Right cardiac atrium (tissue), 5 donors: ENCODE results near the gene PSMB7. TPM values are rescaled to one million over a fixed set of nuclear protein-coding genes. Genes with fewer than 3 reads are reported as not detected.

Experiments
- ATAC-seq, 2 donors: fragments of 200-7000 bp; cut with Tn5 transposase; one replicate each; pipeline versions ENCODE4 v1.8.0 to v1.9.1; 2020; ENCODE audit warnings: moderate library complexity in 2 of 2, mild to moderate bottlenecking in 1 of 2
- DNase-seq, 3 donors: peaks; one replicate each; pipeline ENCODE4 v3.0.0-alpha.2; 2020
- H3K27ac ChIP-seq: one replicate; pipeline ENCODE4 v1.5.1; 2013; ENCODE audit warnings: mild to moderate bottlenecking, low read length, control low read depth, moderate library complexity
- H3K27me3 ChIP-seq: one replicate; pipeline ENCODE4 v1.6.1; 2013; ENCODE audit not compliant: control insufficient read depth, insufficient read depth
- H3K4me1 ChIP-seq: one replicate; pipeline ENCODE4 v1.6.1; 2013; ENCODE audit warnings: low read length; ENCODE audit not compliant: control insufficient read depth, insufficient read depth
- H3K4me3 ChIP-seq: one replicate; pipeline ENCODE4 v1.5.1; 2013; ENCODE audit warnings: low read length, control low read depth
- H3K9me3 ChIP-seq: one replicate; pipeline ENCODE4 v1.6.1; 2013; ENCODE audit warnings: low read length; ENCODE audit not compliant: control insufficient read depth
- WGBS: extraction: QIAGEN DNeasy Blood & Tissue Kit; methylation state at CpG from one replicate; pipeline ENCODE4 v1.1.7; 2013; 5-methylcytosine and 5-hydroxymethylcytosine counted together
- intact Hi-C, 4 donors: fragments of 100-400 bp; cut with DNase I; formaldehyde crosslinking; loops; one replicate each; pipeline versions ENCODE4 v1.11.0 to v1.14.0; 2022 to 2023
- polyA plus RNA-seq: library from polyadenylated mRNA; stranded (reverse); fragments of 200-250 nt; gene quantifications from one replicate; pipeline ENCODE4 v1.2.3, GENCODE V29; 2013
- total RNA-seq, 4 donors: library from RNA; stranded (reverse); fragmentation: NEBNext Ultra II Directional; extraction: Animal tissue kit (Norgen Biotek cat#: 25700); gene quantifications; one replicate each; pipeline ENCODE4 v1.2.1, GENCODE V29; 2021
- donor health status: healthy with polysubstance abuse.
- donor health status: DM: no; HTN: yes; CAD: no.
- donor health status: DM: no; HTN: no; CAD: no.
- donor health status: DM: no; HTN: yes; CAD: no; lungs with severe emphysema.
- donor health status: DM: yes; HTN: yes; CAD: no.

Gene PSMB7
- total and polyA plus RNA-seq, 5 donors = 130 to 203 (median 138) TPM

DNA sequence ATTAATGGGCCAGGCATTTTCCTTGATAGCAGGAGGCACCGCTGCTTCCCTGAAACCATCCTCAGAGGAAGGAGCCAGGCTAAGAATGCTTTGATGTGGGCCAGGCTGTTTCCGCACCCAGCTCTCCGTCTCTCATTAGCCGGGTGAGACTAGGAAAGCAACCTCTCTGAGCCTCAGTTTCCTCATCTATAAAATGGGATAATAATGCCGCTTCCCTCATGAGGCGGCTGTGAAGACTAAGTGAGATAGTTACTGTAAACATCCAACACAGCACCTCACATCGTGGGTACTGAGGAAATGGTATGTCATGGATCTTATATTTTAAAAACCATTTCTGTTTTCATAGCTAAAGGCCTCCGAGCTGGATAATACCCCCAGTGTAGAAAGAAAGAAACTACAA is 111.0 kb downstream of the PSMB7 start:
- H3K27me3 ChIP-seq = no peaks in the 10 kb centered on the region
- no peaks in the 10 kb centered on the region for H3K4me1 ChIP-seq
- WGBS = 93% methylated on average over 8 of the region's 8 CpGs
- no peak overlapping the region for H3K4me3 ChIP-seq
- intact Hi-C loops = no loop called here
- no peaks in the 10 kb centered on the region for H3K9me3 ChIP-seq
- ATAC-seq = no peak
- H3K27ac ChIP-seq = no peak overlapping the region
- no peak for DNase-seq

DNA sequence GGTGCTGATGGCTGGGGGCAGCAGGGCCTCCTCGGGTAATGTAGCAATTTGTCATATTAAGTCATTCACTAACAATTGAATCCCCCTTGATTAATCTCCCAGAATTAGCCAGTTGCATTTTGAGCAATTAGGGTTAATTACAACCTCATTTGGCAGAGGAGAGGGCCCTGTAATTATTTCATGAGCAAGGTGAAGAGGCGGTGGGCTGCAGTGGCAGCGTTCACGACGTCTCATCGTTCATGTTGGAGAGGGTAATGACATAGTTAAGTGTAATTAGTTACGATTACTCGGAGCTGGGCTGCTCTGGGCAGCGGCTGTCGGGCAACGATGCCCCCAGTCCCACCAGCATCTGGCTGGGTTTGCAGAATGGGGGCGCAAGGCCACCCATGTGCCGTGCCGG is 111.5 kb downstream of the PSMB7 start:
- no peaks in the 10 kb centered on the region for H3K4me1 ChIP-seq
- H3K27me3 ChIP-seq = no peaks in the 10 kb centered on the region
- WGBS = 90% methylated on average over 14 of the region's 14 CpGs
- intact Hi-C loops = no loop called here
- no peak for ATAC-seq
- no peak for DNase-seq
- H3K9me3 ChIP-seq = no peaks in the 10 kb centered on the region
- no peak overlapping the region for H3K4me3 ChIP-seq
- H3K27ac ChIP-seq = no peak overlapping the region

Other genes with a start within 250 kb of the PSMB7 start
- gene NEK6, start 157.5 kb downstream of the PSMB7 start, total RNA-seq = 10 to 100 TPM; 12.0 to 19.2 (median 15.6) TPM
- 4.7 TPM for gene NEK6, start 157.5 kb downstream of the PSMB7 start, polyA plus RNA-seq
- gene ADGRD2, start 35.0 kb upstream of the PSMB7 start, total RNA-seq = under 1 TPM in 2 of 4 donors, not detected in 2; 0.15 to 0.29 TPM
- 0.05 TPM for gene ADGRD2, start 35.0 kb upstream of the PSMB7 start, polyA plus RNA-seq
- not detected for gene NR5A1, start 92.0 kb upstream of the PSMB7 start, total RNA-seq
- gene NR5A1, start 92.0 kb upstream of the PSMB7 start, polyA plus RNA-seq = not detected